NCI-H1436 (cell line): Measurements from ENCODE around the gene PITRM1.
"Not testable (repeated sequence)": the region's sequence is repeated elsewhere in the genome, so short reads cannot be mapped to it uniquely, and the experiment has no call there.

Experiments
- DNase-seq: peaks from one replicate; lab custom pipeline; 2025; lab: John Stamatoyannopoulos, UW

PITRM1 gene

DNA sequence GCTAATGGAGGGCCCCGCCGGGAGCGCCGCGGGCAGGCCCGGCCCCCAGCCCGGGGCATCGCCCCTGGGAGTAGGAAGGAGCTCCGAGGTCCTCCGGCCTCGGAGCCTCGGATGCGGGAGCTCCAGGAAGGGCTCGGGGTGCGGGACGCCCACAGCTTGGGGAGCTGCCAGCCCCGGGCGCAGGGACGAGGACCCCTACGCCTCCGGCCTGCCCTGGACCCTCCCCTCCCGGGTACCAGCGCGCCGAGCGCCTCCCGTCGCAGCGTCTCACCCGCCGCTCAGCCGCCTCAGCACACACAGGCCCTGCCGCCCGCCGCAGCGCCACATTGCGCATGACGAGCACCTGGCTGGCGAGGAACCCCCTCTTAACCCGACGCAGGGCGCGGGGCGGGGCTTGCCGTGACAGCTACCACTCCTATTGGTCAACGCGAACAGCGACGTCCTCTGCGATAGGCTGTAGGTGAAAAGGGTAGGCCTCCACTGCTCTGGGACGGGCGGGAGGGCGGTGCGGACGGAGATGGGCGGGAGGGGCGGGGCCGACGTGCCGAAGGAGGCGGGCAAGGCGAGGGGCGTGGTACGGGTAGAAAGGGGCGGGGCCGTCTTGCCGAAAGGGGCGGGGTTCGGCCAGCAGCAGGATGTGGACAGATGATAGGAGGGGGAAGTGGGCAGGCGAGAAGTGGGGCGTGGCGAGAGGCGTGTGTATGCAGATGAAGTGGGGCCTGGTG lies at the start of gene PITRM1:
TSS of gene PITRM1 (minus strand) at position 337 of the 725 bp plus-strand sequence. CDS start at position 327, 10 bp downstream.
- DNase-seq = peak; percentile 98

GRCh38 chr10:3222068-3222467 lies 49.5 kb upstream of the PITRM1 start:
- DNase-seq = no peak

GRCh38 chr10:3221601-3222000 lies 49.0 kb upstream of the PITRM1 start:
- not testable (repeated sequence) for DNase-seq

- DNase-seq = no peak
Observed at GRCh38 chr10:3220853-3221252, 48.3 kb upstream of the PITRM1 start.

DNA sequence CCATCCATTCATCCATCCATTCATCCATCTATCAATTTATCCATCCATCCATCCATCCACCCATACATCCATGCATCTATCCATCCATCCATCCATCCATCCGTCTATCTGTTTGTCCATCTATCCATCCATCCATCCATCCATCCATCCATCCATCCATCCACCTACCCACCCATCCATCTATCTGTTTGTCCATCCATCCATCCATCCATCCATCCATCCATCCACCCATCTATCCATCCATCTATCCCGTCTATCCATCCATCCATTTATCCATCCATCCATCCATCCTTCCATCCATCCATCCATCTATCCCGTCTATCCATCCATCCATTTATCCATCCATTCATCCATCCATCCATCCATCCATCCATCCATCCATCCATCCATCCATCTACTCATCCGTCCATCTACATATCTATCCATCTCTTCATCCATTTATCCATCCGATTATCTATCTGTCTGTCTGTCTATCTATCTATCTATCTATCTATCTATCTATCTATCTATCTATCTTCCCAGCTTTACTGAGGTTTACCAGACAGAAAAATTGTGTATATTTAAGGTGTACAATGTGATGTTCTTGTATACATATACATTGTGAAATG lies 46.5 kb upstream of the PITRM1 start:
- DNase-seq = not testable (repeated sequence)

DNA sequence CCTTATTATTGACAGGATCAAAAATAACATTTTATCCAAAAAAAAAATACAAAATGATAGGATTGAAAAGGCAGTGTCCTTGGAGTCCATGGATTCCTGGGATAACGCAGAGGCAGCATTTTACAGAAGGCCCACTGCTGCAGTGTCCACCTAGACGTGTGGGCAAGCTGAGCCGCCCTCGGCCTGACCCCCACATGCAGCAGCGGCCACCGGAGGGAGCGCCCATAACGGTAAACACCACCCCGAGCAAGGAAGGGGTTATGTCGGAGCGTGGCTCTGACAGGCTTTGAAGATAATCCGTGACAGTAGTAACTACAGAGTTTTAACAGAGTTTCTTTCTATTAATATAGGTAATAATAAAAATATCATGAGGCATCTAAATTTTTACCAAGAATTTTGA lies 45.3 kb upstream of the PITRM1 start:
- DNase-seq = no peak

GRCh38 chr10:3217301-3217700 lies 44.7 kb upstream of the PITRM1 start:
- DNase-seq = no peak

DNA sequence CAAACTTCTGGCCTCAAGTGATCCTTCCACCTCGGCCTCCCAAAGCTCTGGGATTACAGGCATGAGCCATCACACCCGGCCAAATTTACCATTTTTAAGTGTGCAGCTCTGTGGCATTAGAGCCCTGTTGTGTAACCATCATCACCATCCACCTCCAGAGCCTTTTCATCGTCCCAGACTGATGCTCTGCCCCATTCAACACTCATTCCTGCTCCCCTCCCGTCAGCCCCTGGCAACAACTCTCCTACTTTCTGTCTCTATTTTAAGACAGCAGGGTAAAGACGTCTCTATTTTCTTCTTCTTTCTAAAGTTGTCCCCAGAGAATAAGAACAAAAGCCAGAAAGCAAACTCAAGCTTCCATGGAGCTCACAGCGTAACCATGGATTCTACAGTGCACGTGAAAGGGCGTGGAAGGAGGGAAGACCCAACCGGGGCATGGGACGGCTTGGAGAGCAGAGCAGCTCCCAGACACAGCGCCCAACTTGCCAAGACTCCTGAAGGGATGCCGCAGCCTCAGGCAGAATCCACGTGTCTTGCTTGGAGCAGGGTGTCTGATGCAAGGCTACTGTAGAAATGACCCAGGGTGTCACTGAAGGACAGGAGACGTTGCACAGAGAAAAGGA lies 42.7 kb upstream of the PITRM1 start:
- no peak for DNase-seq

- no peak for DNase-seq
Observed at GRCh38 chr10:3213758-3214515, 41.4 kb upstream of the PITRM1 start.

DNA sequence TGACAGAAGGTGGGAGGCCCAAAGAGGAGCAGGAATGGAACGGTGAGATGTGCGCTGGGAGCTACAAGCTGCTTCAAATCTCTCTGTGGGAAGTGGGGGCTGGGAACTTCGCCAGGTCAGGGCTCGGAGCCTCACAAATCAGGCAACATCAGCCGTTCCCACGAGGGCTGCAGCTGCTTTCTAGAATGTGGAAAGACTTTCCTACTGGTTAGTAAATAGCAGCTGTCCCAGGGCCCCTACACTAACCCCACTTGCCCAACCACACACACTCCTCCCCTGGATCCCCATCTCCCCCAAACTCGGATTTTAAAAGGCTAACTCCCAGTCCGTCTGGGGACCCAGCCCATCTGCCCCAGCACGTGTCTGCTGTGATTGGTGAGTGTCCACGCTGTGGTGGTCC lies 40.6 kb upstream of the PITRM1 start:
- DNase-seq = no peak

DNA sequence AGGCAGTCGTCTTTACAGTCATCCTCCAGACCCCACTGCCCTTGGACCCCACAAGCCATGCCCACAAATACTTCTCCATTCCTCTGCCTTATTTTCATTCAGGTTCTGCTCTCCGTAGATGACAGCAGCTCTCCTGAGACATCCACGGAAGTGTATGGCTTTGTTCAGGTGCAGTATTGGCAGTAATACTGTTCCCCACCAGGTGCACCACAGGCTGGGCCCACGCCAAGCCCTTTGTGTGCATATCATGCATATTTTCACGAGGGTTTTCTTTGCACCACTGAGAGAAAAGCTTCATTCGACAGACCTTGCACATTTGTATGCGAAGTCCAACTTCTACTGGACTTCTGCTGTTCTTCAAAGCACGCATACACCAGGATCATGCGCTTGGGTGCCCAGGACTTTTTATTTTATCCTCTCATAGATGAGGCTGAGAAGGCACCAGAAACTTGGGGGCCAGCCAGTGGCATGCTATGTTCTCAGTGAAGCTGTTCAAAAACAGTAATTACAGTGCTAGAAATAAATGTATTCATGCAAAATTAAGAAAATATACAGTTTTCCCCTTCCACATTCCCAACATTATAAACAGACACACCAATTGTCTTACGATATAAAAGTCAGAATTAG lies 37.8 kb upstream of the PITRM1 start:
- DNase-seq = peak; percentile 26

- DNase-seq = no peak
Observed at GRCh38 chr10:3208481-3209406, 36.2 kb upstream of the PITRM1 start.

DNA sequence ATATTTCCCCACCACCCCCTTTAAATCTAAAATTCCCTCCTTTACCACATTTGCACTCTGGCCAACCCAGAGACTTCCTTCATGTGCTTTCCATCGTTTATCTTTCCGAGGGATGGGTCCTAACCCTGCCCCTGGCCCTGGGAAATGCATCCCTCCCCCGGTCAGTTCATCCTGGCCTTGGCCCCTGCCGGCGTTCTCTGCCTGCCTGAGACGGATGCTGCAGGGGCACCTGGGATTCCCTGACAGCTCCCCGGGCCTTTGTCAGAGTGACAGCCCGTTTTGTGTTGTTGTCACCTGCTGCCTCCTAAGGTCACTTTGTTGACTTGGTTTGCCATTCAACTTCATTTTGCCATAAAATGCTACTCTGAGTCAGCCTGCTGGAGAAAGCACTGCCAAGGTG lies 34.8 kb upstream of the PITRM1 start:
- DNase-seq = no peak

- no peak for DNase-seq
Observed at GRCh38 chr10:3206511-3207157, 34.1 kb upstream of the PITRM1 start.

GRCh38 chr10:3203972-3204371 lies 31.4 kb upstream of the PITRM1 start:
- DNase-seq = no peak

- DNase-seq = no peak
Observed at GRCh38 chr10:3203016-3203811, 30.6 kb upstream of the PITRM1 start.

DNA sequence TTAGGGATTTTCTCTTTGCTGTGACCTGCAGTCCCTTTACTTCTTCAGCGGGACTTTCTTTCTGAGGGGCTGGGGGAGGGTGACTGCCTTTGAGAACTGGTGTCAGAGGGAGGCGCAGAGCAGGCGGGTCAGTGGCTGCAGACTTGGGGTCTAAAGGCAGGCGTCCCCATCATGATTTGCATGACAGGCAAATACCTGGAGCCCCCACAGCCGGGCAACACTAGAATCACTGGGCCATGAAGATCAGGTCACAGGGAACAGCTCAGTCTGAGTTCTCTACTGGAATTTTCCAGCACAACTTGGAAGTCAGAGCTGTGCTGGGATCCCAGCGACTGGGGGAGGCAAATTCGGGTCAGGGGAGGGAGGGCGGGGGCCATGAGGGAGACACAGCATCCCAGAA lies 29.2 kb upstream of the PITRM1 start:
- DNase-seq = no peak

- no peak for DNase-seq
Observed at GRCh38 chr10:3199488-3199887, 26.9 kb upstream of the PITRM1 start.

- no peak for DNase-seq
Observed at GRCh38 chr10:3198900-3199299, 26.3 kb upstream of the PITRM1 start.
